ENCODE results near the gene DNAH7.

The DNAH7 gene

DNA sequence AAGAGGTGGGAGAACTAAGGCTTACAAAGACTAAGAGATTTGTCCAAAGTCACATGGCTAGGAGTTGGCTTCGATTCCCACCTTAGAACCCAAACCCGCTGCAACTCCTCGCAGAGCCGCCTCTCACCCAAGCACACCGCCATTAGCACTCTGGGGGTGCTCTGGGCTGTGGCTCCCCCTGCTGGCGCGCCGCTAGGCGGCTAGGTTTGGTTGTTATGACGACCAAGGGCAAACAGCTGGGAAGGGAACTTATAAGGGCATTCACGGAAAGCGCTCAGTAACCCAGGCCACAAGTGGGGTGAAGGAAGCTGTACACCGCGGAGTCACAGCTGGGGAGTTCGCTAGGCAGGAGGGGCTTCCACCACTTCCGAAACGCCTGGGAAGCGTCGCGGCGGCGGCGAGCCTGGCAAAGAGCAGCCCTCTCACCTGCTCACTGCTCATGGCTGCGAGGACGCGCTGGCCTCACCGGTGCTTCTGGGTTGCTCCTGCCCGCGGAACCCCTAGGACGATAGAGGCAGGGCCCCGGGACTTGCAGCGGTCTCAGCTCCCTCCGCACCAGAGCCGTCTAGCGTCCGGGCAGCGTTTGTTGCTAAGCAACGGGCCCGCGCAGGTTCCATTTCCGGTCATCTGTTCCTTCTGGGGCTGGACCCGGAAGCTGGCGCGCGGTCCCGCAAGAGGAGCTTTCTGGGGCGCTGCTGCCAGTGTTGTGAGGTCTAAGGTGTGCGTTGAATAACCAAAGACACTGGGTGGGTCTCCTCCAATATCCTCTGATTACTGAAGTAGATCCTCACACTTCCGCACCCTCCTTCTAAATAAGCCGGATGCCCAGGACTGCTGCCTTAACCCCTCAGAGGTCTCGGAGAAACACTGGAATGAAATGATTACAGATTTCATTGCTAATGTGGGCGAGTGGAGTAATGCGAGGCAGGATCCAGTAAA is at the start of gene DNAH7:
Gene DNAH7 (minus strand): TSS at position 567 of the 939 bp plus-strand sequence. CDS start 126 bp downstream, at position 441.
- peaks cover 4% of the 10 kb centered on the region for H3K27me3 ChIP-seq (ENCODE audit: control insufficient read depth, insufficient read depth, low read length)

DNA sequence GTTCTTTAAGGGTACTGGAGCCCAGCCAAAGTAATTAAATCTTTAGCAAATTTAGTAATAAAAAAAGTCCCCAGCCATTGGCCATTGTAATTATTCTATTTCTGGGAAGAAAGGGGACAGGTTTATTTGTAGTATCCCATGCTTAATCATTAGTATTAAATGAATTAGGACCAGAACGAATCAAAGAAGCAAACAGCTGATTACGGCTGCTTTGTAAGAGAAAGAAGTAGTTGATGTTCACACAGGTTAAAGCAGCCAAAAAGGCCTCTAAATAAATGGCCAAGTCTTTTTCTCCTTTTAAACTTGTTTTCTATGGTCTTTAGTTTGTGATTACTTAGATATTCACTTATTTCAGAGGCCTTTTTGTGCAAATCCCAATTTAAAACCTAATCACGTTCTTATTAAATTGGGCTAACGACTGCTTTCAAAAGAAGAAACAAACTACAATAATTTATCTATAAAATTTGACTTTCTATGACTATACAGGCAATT is 48.6 kb upstream of the DNAH7 start:
- no peaks in the 10 kb centered on the region for H3K27me3 ChIP-seq (ENCODE audit: control insufficient read depth, insufficient read depth, low read length)
- H3K9ac ChIP-seq (ENCODE audit: low read length), result no peak overlapping the region
- no peaks in the 10 kb centered on the region for H3K9me3 ChIP-seq (ENCODE audit: control insufficient read depth, low read length)
- no peak overlapping the region for H3K4me3 ChIP-seq (ENCODE audit: low read length)
- H3K36me3 ChIP-seq (ENCODE audit: control insufficient read depth, insufficient read depth, low read length), result no peaks in the 10 kb centered on the region
- no peaks in the 10 kb centered on the region for H3K4me1 ChIP-seq (ENCODE audit: control insufficient read depth, insufficient read depth, low read length)

More for the DNA sequence above, at the start of gene DNAH7:
- Histone ChIP-seq H3K4me3 (ENCODE audit: low read length) (peak within 1 kb of the TSS; percentile 52), H3K9me3 (ENCODE audit: control insufficient read depth, low read length) (no peaks in the 10 kb centered on the region), H3K36me3 (ENCODE audit: control insufficient read depth, insufficient read depth, low read length) (no peaks in the 10 kb centered on the region), H3K4me1 (ENCODE audit: control insufficient read depth, insufficient read depth, low read length) (peaks cover 7% of the 10 kb centered on the region), H3K9ac (ENCODE audit: low read length) (peak within 1 kb of the TSS; percentile 65)

DNA sequence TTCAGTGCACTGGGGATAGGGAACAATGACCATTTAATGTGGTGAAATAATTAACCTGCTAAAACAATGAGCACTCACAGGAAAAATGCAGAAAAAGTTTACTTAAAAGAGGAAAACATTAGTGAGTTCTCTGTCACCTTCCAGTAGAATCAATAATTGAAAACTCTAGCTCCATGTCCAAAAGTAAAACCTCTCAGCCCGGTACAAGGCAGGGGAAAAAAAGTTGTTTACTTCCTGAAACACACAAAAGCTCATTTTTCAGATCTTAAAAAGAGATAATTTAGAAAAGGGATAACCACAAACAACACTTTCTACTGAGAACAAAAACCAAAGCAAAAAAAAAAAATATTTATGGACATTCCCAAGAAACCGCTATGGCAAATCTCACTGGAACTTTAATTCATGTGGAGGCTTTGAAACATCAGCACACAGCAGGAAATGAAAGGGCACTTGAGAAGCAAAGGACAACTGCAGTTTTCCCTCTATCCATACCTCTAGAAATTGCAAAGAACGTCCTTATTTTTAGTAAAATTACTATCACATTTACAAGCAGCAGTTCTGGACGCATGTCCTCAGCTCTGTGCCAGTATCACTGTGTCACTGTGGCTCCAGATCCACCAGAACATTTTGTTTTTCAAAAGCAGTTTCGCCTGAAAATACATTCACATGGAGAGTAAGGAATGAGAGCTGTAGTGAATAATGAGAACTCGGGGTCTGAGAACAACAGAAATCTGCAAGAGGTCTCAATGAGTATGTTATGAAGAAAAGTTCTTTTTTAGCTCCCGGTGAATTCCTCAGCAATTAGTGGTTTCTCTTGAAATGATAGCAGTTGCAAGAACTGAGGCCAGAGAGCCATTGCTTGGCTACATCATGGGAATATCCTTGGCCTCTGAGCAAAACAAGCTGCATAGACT is 44.7 kb upstream of the DNAH7 start:
- Histone ChIP-seq H3K9me3 (ENCODE audit: control insufficient read depth, low read length) (no peaks in the 10 kb centered on the region), H3K27me3 (ENCODE audit: control insufficient read depth, insufficient read depth, low read length) (no peaks in the 10 kb centered on the region), H3K9ac (ENCODE audit: low read length) (no peak overlapping the region), H3K36me3 (ENCODE audit: control insufficient read depth, insufficient read depth, low read length) (no peaks in the 10 kb centered on the region), H3K4me3 (ENCODE audit: low read length) (no peak overlapping the region), H3K4me1 (ENCODE audit: control insufficient read depth, insufficient read depth, low read length) (no peaks in the 10 kb centered on the region)

DNA sequence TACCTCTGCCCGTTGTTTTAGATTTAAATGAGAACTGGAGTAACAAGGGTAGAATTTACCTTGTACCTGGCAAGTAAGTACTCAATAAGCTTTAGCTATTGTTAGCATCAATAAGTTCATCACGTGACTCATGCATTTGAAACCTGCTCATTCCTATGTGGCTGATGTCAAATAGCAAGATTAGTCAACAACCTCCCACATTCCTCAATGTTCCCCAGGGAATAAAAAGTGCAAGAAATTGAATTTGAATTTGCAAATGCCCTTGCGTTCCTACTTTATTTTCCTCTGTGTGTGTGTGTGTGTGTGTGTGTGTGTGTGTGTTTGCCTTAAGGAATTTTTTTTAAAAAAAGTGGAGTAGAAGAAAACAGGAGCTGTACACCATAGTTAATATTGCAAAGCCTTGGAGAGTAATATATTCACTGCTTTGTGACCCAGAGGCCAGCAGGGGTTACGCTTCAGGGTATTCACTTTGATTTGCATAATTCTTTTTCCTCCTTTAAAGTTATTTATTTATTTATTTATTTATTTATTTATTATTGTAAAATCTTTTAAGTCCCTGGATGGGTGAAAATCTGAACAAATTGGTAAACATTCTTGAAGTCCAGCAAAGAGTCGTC is 43.9 kb upstream of the DNAH7 start:
- no peak overlapping the region for H3K4me3 ChIP-seq (ENCODE audit: low read length)
- H3K9me3 ChIP-seq (ENCODE audit: control insufficient read depth, low read length), result no peaks in the 10 kb centered on the region
- no peaks in the 10 kb centered on the region for H3K4me1 ChIP-seq (ENCODE audit: control insufficient read depth, insufficient read depth, low read length)
- no peaks in the 10 kb centered on the region for H3K27me3 ChIP-seq (ENCODE audit: control insufficient read depth, insufficient read depth, low read length)
- H3K36me3 ChIP-seq (ENCODE audit: control insufficient read depth, insufficient read depth, low read length), result no peaks in the 10 kb centered on the region
- no peak overlapping the region for H3K9ac ChIP-seq (ENCODE audit: low read length)

DNA sequence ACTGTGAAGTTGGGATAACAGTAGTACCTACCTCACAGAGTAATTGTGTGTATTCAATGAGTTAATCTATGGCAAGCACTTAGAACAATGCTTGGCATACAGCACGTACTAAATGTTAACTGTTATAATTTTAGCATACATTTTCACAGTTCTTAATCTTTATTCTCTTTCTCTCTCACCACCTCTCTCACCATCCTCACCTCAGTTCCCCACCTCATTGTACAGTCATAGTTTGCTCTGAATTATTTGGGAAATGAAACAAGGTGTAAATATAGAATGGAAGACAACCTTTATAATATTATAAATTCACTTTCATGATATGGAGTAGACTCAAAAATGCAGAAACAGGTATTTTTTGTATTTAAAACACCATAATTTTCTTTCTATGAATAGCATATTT is 40.0 kb upstream of the DNAH7 start:
- H3K9me3 ChIP-seq (ENCODE audit: control insufficient read depth, low read length), result no peaks in the 10 kb centered on the region
- H3K36me3 ChIP-seq (ENCODE audit: control insufficient read depth, insufficient read depth, low read length), result no peaks in the 10 kb centered on the region
- H3K9ac ChIP-seq (ENCODE audit: low read length), result no peak overlapping the region
- H3K4me1 ChIP-seq (ENCODE audit: control insufficient read depth, insufficient read depth, low read length), result no peaks in the 10 kb centered on the region
- no peak overlapping the region for H3K4me3 ChIP-seq (ENCODE audit: low read length)
- H3K27me3 ChIP-seq (ENCODE audit: control insufficient read depth, insufficient read depth, low read length), result no peaks in the 10 kb centered on the region

DNA sequence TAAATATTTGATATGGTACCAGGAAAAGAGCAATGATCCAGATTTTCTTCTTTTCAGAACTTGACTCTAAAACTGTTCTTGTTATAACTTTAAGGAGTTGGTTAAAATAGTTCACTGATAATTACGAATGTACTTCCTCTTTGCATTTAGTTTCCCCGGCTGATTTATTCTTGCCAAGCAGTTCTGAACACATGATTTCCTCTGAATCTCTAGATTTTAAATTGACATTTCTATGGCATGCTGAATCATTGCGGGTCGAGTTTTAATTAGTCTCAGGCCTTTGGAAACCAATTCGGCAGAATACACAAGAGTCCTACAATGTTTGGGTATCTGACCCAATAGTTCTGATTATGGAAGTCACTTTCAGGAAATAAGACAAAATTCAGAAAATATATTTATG is 37.3 kb upstream of the DNAH7 start:
- Histone ChIP-seq H3K4me3 (ENCODE audit: low read length) (no peak overlapping the region), H3K36me3 (ENCODE audit: control insufficient read depth, insufficient read depth, low read length) (no peaks in the 10 kb centered on the region), H3K9me3 (ENCODE audit: control insufficient read depth, low read length) (no peaks in the 10 kb centered on the region), H3K9ac (ENCODE audit: low read length) (no peak overlapping the region), H3K27me3 (ENCODE audit: control insufficient read depth, insufficient read depth, low read length) (no peaks in the 10 kb centered on the region), H3K4me1 (ENCODE audit: control insufficient read depth, insufficient read depth, low read length) (no peaks in the 10 kb centered on the region)

DNA sequence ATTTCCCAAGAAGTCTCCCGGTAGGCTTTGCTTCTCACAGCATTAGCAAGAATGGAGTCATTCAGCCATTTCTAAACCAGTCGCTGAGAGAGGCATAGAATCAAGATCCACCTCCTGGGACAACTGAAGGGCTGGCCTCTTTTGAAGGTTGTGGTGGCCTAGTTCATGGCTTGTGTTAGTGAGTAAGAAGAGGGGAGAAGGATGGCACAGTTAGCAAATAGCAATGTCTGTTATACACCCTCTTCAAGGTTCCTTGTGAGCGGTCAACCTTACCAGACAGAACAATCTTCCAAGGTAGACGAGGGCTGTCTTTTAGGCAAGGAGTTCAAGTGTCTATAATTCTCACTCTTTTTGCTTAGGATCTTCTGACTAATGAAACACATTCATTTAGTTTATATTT is 35.4 kb upstream of the DNAH7 start:
- Histone ChIP-seq H3K4me3 (ENCODE audit: low read length) (no peak overlapping the region), H3K9me3 (ENCODE audit: control insufficient read depth, low read length) (no peaks in the 10 kb centered on the region), H3K27me3 (ENCODE audit: control insufficient read depth, insufficient read depth, low read length) (no peaks in the 10 kb centered on the region), H3K4me1 (ENCODE audit: control insufficient read depth, insufficient read depth, low read length) (no peaks in the 10 kb centered on the region), H3K36me3 (ENCODE audit: control insufficient read depth, insufficient read depth, low read length) (no peaks in the 10 kb centered on the region), H3K9ac (ENCODE audit: low read length) (no peak overlapping the region)

DNA sequence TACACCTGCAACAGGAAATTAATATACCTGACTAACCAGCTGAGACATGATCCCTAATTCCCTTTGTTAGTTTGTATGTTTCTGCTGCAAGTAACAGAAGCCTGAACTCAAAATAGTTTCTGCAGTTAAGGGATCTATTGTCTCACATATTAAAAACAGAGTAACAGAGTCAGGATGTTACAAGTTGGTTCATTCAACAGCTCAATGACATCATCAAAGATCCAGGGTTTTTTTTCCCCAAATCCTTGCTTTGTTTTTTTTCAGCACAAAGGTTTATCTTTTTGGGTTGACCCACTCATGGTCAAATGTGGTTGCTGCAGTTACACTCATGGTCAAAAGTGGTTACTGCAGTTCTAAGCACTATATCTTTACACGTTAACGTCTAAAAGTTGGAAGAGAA is 35.0 kb upstream of the DNAH7 start:
- no peak overlapping the region for H3K4me3 ChIP-seq (ENCODE audit: low read length)
- no peak overlapping the region for H3K9ac ChIP-seq (ENCODE audit: low read length)
- H3K27me3 ChIP-seq (ENCODE audit: control insufficient read depth, insufficient read depth, low read length), result no peaks in the 10 kb centered on the region
- H3K9me3 ChIP-seq (ENCODE audit: control insufficient read depth, low read length), result no peaks in the 10 kb centered on the region
- no peaks in the 10 kb centered on the region for H3K36me3 ChIP-seq (ENCODE audit: control insufficient read depth, insufficient read depth, low read length)
- no peaks in the 10 kb centered on the region for H3K4me1 ChIP-seq (ENCODE audit: control insufficient read depth, insufficient read depth, low read length)

DNA sequence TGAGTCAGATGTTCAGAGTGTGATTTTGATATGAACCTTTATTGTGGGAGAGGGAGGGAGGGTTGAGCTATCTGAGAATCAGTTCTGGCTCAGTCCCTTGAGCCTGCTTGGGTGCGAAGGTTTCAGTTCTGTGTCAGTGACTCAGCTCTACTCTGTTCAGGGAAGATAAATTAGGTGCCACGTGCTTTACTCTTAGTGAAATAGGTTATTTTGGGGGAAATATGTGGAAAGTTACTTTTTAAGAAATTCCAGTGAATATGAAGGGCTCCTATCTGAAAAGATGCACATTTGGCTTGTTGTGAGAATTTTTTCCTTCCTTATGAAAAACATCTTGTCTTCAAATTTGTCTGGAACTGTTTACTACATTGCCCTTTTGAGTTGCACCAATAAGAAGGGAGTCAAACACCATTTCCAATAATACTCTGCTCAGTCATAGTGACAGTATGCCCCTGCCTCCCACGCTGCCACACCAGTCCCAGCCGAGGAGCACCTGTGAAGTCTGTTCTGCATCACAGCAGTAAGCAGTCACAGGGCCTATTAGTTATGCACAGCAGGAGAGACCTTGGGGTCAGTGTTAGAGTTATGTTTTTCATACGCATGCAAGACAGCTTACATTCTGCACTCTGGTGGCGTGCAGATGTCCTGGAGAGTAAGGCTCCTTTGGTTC is 32.8 kb upstream of the DNAH7 start:
- Histone ChIP-seq H3K27me3 (ENCODE audit: control insufficient read depth, insufficient read depth, low read length) (no peaks in the 10 kb centered on the region), H3K4me3 (ENCODE audit: low read length) (no peak overlapping the region), H3K9me3 (ENCODE audit: control insufficient read depth, low read length) (no peaks in the 10 kb centered on the region), H3K4me1 (ENCODE audit: control insufficient read depth, insufficient read depth, low read length) (no peaks in the 10 kb centered on the region), H3K36me3 (ENCODE audit: control insufficient read depth, insufficient read depth, low read length) (no peaks in the 10 kb centered on the region), H3K9ac (ENCODE audit: low read length) (no peak overlapping the region)

DNA sequence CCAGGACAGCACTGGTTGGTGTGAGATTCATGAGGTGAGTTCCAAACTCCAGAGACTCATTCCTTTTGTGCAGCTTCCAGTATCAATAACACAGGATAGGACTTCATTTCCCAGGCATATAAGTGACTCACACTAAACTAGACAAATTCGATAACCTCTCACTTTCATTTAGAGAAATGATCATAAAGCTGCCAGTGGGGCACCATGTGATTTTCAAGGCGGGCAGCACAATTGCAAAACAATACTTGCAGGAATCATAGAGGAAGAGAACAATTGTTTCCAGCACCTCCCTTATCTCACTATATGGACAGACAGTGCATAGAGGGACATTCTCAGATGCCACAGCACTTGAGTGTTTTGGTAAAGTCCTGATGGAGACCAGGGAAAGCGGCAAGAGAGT is 31.3 kb upstream of the DNAH7 start:
- Histone ChIP-seq H3K4me1 (ENCODE audit: control insufficient read depth, insufficient read depth, low read length) (no peaks in the 10 kb centered on the region), H3K9ac (ENCODE audit: low read length) (no peak overlapping the region), H3K27me3 (ENCODE audit: control insufficient read depth, insufficient read depth, low read length) (no peaks in the 10 kb centered on the region), H3K9me3 (ENCODE audit: control insufficient read depth, low read length) (no peaks in the 10 kb centered on the region), H3K4me3 (ENCODE audit: low read length) (no peak overlapping the region), H3K36me3 (ENCODE audit: control insufficient read depth, insufficient read depth, low read length) (no peaks in the 10 kb centered on the region)

DNA sequence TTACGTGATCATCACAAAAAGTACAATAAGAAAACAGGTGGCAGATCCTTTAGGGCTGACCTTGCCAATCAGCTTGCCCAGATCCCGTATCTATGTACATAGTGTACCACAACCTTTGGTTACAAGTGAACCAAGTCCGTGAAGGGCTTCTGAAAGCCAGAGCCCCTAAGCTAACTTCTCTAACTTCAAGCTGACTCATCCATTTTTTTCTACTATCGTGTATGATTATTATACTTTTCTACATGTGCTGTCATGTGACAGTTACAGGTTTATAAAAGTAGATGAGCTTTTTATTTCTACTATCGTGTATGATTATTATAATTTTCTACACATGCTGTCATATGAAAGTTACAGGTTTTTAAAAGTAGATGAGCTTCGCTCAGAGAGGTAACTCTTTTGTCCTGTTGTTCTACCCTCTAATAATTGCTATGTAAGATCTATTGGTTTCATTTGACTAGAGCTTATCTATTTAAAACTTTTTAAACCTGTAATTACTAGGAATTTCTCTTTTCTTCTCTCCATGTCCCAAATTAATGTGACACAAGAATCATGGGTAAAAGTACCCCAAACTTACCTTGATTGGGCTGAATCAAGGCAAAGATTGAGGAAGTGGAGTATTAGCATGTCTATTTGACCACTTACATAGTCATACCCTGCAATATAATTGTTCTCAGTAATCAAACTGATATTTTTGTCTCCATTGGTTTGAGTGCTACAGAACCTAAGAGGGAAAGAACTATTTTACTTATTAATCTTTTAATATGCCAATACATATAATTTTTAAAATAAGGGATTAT is 29.4 kb upstream of the DNAH7 start:
- no peaks in the 10 kb centered on the region for H3K27me3 ChIP-seq (ENCODE audit: control insufficient read depth, insufficient read depth, low read length)
- no peaks in the 10 kb centered on the region for H3K9me3 ChIP-seq (ENCODE audit: control insufficient read depth, low read length)
- H3K4me1 ChIP-seq (ENCODE audit: control insufficient read depth, insufficient read depth, low read length), result no peaks in the 10 kb centered on the region
- H3K36me3 ChIP-seq (ENCODE audit: control insufficient read depth, insufficient read depth, low read length), result no peaks in the 10 kb centered on the region
- no peak overlapping the region for H3K4me3 ChIP-seq (ENCODE audit: low read length)
- H3K9ac ChIP-seq (ENCODE audit: low read length), result no peak overlapping the region
